GM23338 (cell line): ENCODE data around the gene ZNF77. TPM values are rescaled to one million over a fixed set of nuclear protein-coding genes. Genes with fewer than 3 reads are reported as not detected.

Experiments
- ATAC-seq: fragments of 200-7000 bp; cut with Tn5 transposase; 3 replicates; pipeline ENCODE4 v1.9.1; 2020
- DNase-seq: peaks from one replicate; pipeline ENCODE4 v3.0.0-alpha.2; 2015; ENCODE audit warnings: low spot score
- H2AFZ ChIP-seq: fragments of 200-600 bp; sonication (generic); 2 replicates; pipeline ENCODE4 v1.8.0; 2016; ENCODE audit warnings: antibody characterized with exemption, mild to moderate bottlenecking, moderate library complexity
- H3F3A ChIP-seq: fragments of 200-600 bp; sonication (generic); replicated peaks from 2 replicates; pipeline ENCODE4 v1.8.0; 2017; ENCODE audit warnings: antibody characterized with exemption, mixed run types, low read depth
- H3K27ac ChIP-seq: fragments of 200-600 bp; sonication (generic); 2 replicates; pipeline ENCODE4 v1.6.1; 2016; ENCODE audit warnings: low read depth
- H3K27me3 ChIP-seq: fragments of 200-600 bp; sonication (generic); 2 replicates; pipeline ENCODE4 v1.8.0; 2016; ENCODE audit warnings: mild to moderate bottlenecking, mixed run types, moderate library complexity; ENCODE audit not compliant: insufficient read depth
- H3K36me3 ChIP-seq: fragments of 200-600 bp; sonication (generic); 2 replicates; pipeline ENCODE4 v1.8.0; 2016; ENCODE audit warnings: mild to moderate bottlenecking; ENCODE audit not compliant: insufficient read depth
- H3K4me1 ChIP-seq: fragments of 200-600 bp; sonication (generic); 2 replicates; pipeline ENCODE4 v1.8.0; 2016; ENCODE audit warnings: mild to moderate bottlenecking, moderate library complexity; ENCODE audit not compliant: insufficient read depth
- H3K4me2 ChIP-seq: fragments of 200-600 bp; sonication (generic); 2 replicates; pipeline ENCODE4 v1.7.1; 2017; ENCODE audit warnings: mixed run types
- H3K4me3 ChIP-seq: fragments of 200-600 bp; sonication (generic); 2 replicates; pipeline ENCODE4 v1.6.1; 2016; ENCODE audit warnings: mixed run types
- H3K79me2 ChIP-seq: fragments of 200-600 bp; sonication (generic); replicated peaks from 2 replicates; pipeline ENCODE4 v1.8.0; 2017; ENCODE audit warnings: mild to moderate bottlenecking; ENCODE audit not compliant: insufficient read depth
- H3K9me2 ChIP-seq: fragments of 200-600 bp; sonication (generic); 2 replicates; pipeline ENCODE4 v1.8.0; 2017; ENCODE audit not compliant: insufficient read depth
- H4K20me1 ChIP-seq: fragments of 200-600 bp; sonication (generic); replicated peaks from 2 replicates; pipeline ENCODE4 v1.8.0; 2017; ENCODE audit warnings: mild to moderate bottlenecking; ENCODE audit not compliant: insufficient read depth
- H3K27ac Mint-ChIP-seq: 2 replicates; pipeline ENCODE4 v1.8.0; 2020; ENCODE audit warnings: inconsistent platforms, mild to moderate bottlenecking, moderate library complexity, mixed read lengths
- H3K27me3 Mint-ChIP-seq: 3 replicates; pipeline ENCODE4 v1.8.0; 2022; ENCODE audit warnings: low read depth, mild to moderate bottlenecking, moderate library complexity, mixed read lengths, inconsistent platforms; ENCODE audit not compliant: insufficient read depth, poor library complexity
- H3K36me3 Mint-ChIP-seq: 3 replicates; pipeline ENCODE4 v1.8.0; 2021; ENCODE audit warnings: low read depth, mild to moderate bottlenecking, inconsistent platforms, moderate library complexity, mixed read lengths
- H3K4me1 Mint-ChIP-seq: 3 replicates; pipeline ENCODE4 v1.8.0; 2020; ENCODE audit warnings: mild to moderate bottlenecking, inconsistent platforms, mixed read lengths
- H3K4me3 Mint-ChIP-seq: 3 replicates; pipeline ENCODE4 v1.8.0; 2021; ENCODE audit warnings: moderate library complexity, mild to moderate bottlenecking, inconsistent platforms, mixed read lengths
- H3K9me3 Mint-ChIP-seq: 3 replicates; pipeline ENCODE4 v1.8.0; 2020; ENCODE audit warnings: moderate library complexity, mild to moderate bottlenecking, inconsistent platforms, mixed read lengths
- CREB1 ChIP-seq: fragments of 250-450 bp; sonication (Bioruptor Pico); IDR thresholded peaks from 2 replicates; pipeline ENCODE4 v1.5.0; 2020; ENCODE audit warnings: low read depth, mild to moderate bottlenecking, moderate library complexity
- CTCF ChIP-seq, 2 experiments: fragments of 200-600 bp in 1 of 2; sonication (generic) in 1 of 2; conservative IDR thresholded peaks; 2 replicates each; pipeline versions ENCODE4 v1.5.1 to v1.6.1; 2016 to 2017; ENCODE audit warnings: antibody characterized with exemption in 2 of 2, low read depth in 2 of 2, mild to moderate bottlenecking in 2 of 2, moderate library complexity in 1 of 2
- ETS1 ChIP-seq: IDR thresholded peaks from 2 replicates; pipeline ENCODE4 v1.6.1; 2016; ENCODE audit warnings: antibody characterized with exemption
- JUNB ChIP-seq: IDR thresholded peaks from one replicate; pipeline ENCODE4 v1.6.1; 2016; ENCODE audit warnings: antibody characterized with exemption; ENCODE audit not compliant: unreplicated experiment
- NANOG ChIP-seq: IDR thresholded peaks from 2 replicates; pipeline ENCODE4 v1.6.1; 2016; ENCODE audit warnings: antibody characterized with exemption, borderline replicate concordance
- POLR2AphosphoS5 ChIP-seq: IDR thresholded peaks from 2 replicates; pipeline ENCODE4 v1.6.1; 2016; ENCODE audit warnings: antibody characterized with exemption, low read depth
- REST ChIP-seq: IDR thresholded peaks from one replicate; pipeline ENCODE4 v1.6.1; 2018; ENCODE audit warnings: antibody characterized with exemption; ENCODE audit not compliant: unreplicated experiment
- STAT1 ChIP-seq: IDR thresholded peaks from one replicate; pipeline ENCODE4 v1.6.1; 2016; ENCODE audit warnings: antibody characterized with exemption; ENCODE audit not compliant: unreplicated experiment
- ZNF114 ChIP-seq: fragments of 250-450 bp; sonication (Bioruptor Pico); IDR thresholded peaks from 2 replicates; pipeline ENCODE4 v1.5.0; 2020; ENCODE audit warnings: mild to moderate bottlenecking, moderate library complexity
- long read RNA-seq: library from polyadenylated mRNA; unstranded; transcript quantifications from one replicate; pipeline ENCODE4 v2.0.0, GENCODE V29; 2020; ENCODE audit not compliant: unreplicated experiment
- polyA plus RNA-seq: library from polyadenylated mRNA; unstranded; fragments of >200 nt; fragmentation: Nextera tagmentation; extraction: Ambion mirVana; gene quantifications from 2 replicates; pipeline ENCODE4 v1.2.1, GENCODE V29; 2016
- total RNA-seq: library from RNA; depleted of rRNA; stranded (reverse); fragments of >200 nt; shearing (Covaris generic); gene quantifications from 2 replicates; pipeline ENCODE4 v1.2.3, GENCODE V29; 2014; rRNA removed

ZNF77 gene
- 4.1 and 4.5 TPM in 2 replicates for total RNA-seq
- 3.3 and 3.7 TPM in 2 replicates for polyA plus RNA-seq
- long read RNA-seq, partial matches to known transcripts, result 0 of 3 reads
- long read RNA-seq, other reads (novel, unspliced or antisense), result 2 of 3 reads

DNA sequence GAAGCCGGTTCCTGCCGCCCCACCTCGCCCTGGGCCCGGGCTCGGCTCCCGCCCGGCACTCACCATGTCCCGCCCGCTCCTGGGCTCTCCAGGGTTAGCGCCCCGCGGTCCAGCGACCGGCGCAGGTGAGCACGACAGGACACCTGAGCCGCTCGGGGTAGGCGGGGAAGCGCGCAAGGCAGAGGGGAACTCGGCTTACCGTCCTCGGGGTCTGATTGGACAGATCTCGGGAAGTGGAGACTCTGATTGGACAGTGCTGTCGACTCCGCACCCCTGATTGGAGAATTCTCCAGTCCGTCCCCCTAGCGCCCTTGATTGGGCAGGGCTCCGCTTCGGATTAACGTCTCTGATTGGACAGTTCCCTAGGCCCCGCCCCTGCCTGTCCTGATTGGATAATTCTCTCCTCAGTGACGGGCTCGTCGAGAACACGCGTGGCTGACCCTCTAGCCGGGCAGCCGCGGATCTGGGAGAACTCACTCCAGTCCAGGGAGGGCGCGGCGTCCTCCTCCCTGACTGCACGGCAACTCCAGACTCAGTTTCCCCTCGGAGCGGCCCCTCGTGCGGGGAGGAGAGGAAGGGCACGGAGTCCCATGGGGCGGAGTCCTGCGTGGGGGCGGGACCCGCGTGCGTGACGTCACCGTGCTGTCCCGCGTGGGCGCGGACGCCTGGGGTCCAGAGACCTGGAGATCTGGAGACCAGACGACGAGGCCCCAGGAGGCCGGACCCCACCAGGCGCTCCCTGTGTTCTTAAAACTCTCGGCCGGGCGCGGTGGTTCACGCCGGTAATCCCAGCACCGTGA lies at the start of gene ZNF77:
Gene ZNF77, minus strand, starts transcription at position 197 of the 800 bp plus-strand sequence. Its CDS starts 131 bp downstream, at position 66.
- Mint-ChIP-seq H3K9me3 (0 out of 3 replicates have a peak, but pooled peaks cover 4% of the 10 kb centered on the region), H3K4me3 (peak within 1 kb of the TSS; percentile 82), H3K36me3 (peaks cover 8% of the 10 kb centered on the region; the same call in 2 of the 3 replicates), H3K27me3 (peaks cover 20% of the 10 kb centered on the region), H3K4me1 (peaks cover 6% of the 10 kb centered on the region; the same call in 2 of the 3 replicates), H3K27ac (no peak within 1 kb of the TSS; the same call in 1 of the 2 replicates)
- Histone ChIP-seq H2AFZ (peak within 1 kb of the TSS; percentile 86), H3K9me2 (no peaks in the 10 kb centered on the region), H3K4me3 (peak within 1 kb of the TSS; percentile 85), H3K27ac (no peak within 1 kb of the TSS), H3K4me1 (peaks cover 8% of the 10 kb centered on the region), H3F3A (0 out of 2 replicates have a peak, but pooled peaks cover 8% of the 10 kb centered on the region), H3K27me3 (no peaks in the 10 kb centered on the region), H3K4me2 (peak within 1 kb of the TSS; percentile 94), H4K20me1 (peaks cover 9% of the 10 kb centered on the region; the same call in 1 of the 2 replicates), H3K79me2 (peaks cover 12% of the 10 kb centered on the region), H3K36me3 (no peaks in the 10 kb centered on the region)
- DNase-seq, result peak; percentile 100
- TF ChIP-seq JUNB (no peak), NANOG (no peak), CREB1 (peak; percentile 84), POLR2AphosphoS5 (peak; percentile 91)
- ATAC-seq, result peak; percentile 98

- H3K36me3 Mint-ChIP-seq, result no peaks in the 10 kb centered on the region
- Histone ChIP-seq H3K4me2 (no peak overlapping the region), H3K36me3 (no peaks in the 10 kb centered on the region), H3K27me3 (no peaks in the 10 kb centered on the region), H3K4me1 (no peaks in the 10 kb centered on the region; the same call in 1 of the 2 replicates), H3K27ac (no peak overlapping the region), H2AFZ (peak overlapping the region; percentile 76), H3K4me3 (no peak overlapping the region), H3K9me2 (no peaks in the 10 kb centered on the region), H4K20me1 (no peaks in the 10 kb centered on the region), H3K79me2 (no peaks in the 10 kb centered on the region), H3F3A (no peaks in the 10 kb centered on the region)
- no peak overlapping the region for H3K4me3 Mint-ChIP-seq
- no peaks in the 10 kb centered on the region; the same call in 2 of the 3 replicates for H3K9me3 Mint-ChIP-seq
- peaks cover 6% of the 10 kb centered on the region for H3K27me3 Mint-ChIP-seq
- H3K4me1 Mint-ChIP-seq, result peaks cover 6% of the 10 kb centered on the region; the same call in 1 of the 3 replicates
- TF ChIP-seq JUNB (no peak), ZNF114 (CRISPR knock-in tag) (no peak), REST (no peak), CREB1 (no peak), STAT1 (no peak), ETS1 (no peak), CTCF (conservative IDR thresholded peaks at IDR 0.05; ENCODE audit: low read depth in 2 of 2) (no peak)
- H3K27ac Mint-ChIP-seq, result no peak overlapping the region
- DNase-seq (no peak), ATAC-seq (peak; percentile 40)
Observed at GRCh38 chr19:2993579-2993978, 48.8 kb upstream of the ZNF77 start.
